H1 (cell line): ENCODE results near the gene HELZ2. TPM values are rescaled to one million over a fixed set of nuclear protein-coding genes. Genes with fewer than 3 reads are reported as not detected.

Source experiments
- CTCF ChIA-PET: fragments of 300-600 bp; sonication (Branson Sonifier 250); formaldehyde crosslinking; loops from one replicate; lab custom pipeline; 2021; ENCODE audit not compliant: partially characterized antibody; lab: Charles Lee
- POLR2A ChIA-PET: fragments of 300-600 bp; sonication (Branson Sonifier 250); formaldehyde crosslinking; loops from one replicate; lab custom pipeline; 2021; ENCODE audit warnings: inconsistent platforms; ENCODE audit not compliant: partially characterized antibody; lab: Charles Lee
- DNase-seq, 2 experiments: peaks; one replicate each; pipeline versions ENCODE4 v3.0.0 to v3.0.0-alpha.2; 2010 to 2022; ENCODE audit warnings: low spot score in 2 of 2, low read depth in 1 of 2, mixed read lengths in 1 of 2
- FAIRE-seq: peaks from 2 replicates; lab custom pipeline; 2011; peaks lifted over from hg19 to GRCh38; lab: Jason Lieb, UNC
- H2AFZ ChIP-seq: 2 replicates; pipeline ENCODE4 v1.8.1; 2012; ENCODE audit warnings: low read length, inconsistent platforms
- H2AK5ac ChIP-seq: 2 replicates; pipeline ENCODE4 v1.6.1; 2013; ENCODE audit warnings: low read depth, low read length
- H2BK120ac ChIP-seq: replicated peaks from 2 replicates; pipeline ENCODE3; 2013; ENCODE audit warnings: low read depth, low read length, inconsistent platforms
- H2BK12ac ChIP-seq: 2 replicates; pipeline ENCODE4 v1.6.1; 2013; ENCODE audit warnings: low read depth, low read length
- H2BK15ac ChIP-seq: 2 replicates; pipeline ENCODE4 v1.6.1; 2013; ENCODE audit warnings: low read length
- H2BK20ac ChIP-seq: 2 replicates; pipeline ENCODE4 v1.6.1; 2013; ENCODE audit warnings: low read length
- H2BK5ac ChIP-seq: 2 replicates; pipeline ENCODE4 v1.6.1; 2013; ENCODE audit warnings: low read depth, low read length
- H3K14ac ChIP-seq: 2 replicates; pipeline ENCODE4 v1.6.1; 2013; ENCODE audit warnings: inconsistent platforms; ENCODE audit not compliant: insufficient read length
- H3K18ac ChIP-seq: 2 replicates; pipeline ENCODE4 v1.6.1; 2013; ENCODE audit warnings: low read length; ENCODE audit errors: extremely low read depth
- H3K23ac ChIP-seq: 2 replicates; pipeline ENCODE4 v1.6.1; 2013; ENCODE audit warnings: inconsistent platforms; ENCODE audit not compliant: insufficient read length
- H3K23me2 ChIP-seq: 2 replicates; pipeline ENCODE4 v1.6.1; 2013; ENCODE audit warnings: low read depth, low read length
- H3K27ac ChIP-seq: 2 replicates; pipeline ENCODE4 v1.6.1; 2011; ENCODE audit warnings: low read depth, low read length, inconsistent platforms
- H3K27me3 ChIP-seq, 4 experiments: replicated peaks in 1 of 4; 1 replicate in 1 of 4; 2 replicates in 3 of 4; pipeline versions ENCODE4 v1.6.1 to v1.8.1; 2011 to 2013; ENCODE audit warnings: low read length in 3 of 4, mild to moderate bottlenecking in 3 of 4, inconsistent platforms in 2 of 4, mixed read lengths in 2 of 4, moderate library complexity in 1 of 4; ENCODE audit not compliant: control insufficient read depth in 3 of 4, insufficient read depth in 3 of 4; ENCODE audit errors: extremely low read depth in 1 of 4
- H3K36me3 ChIP-seq, 4 experiments: 2 replicates each; pipeline versions ENCODE4 v1.6.1 to v1.8.1; 2011 to 2013; ENCODE audit warnings: mild to moderate bottlenecking in 4 of 4, low read length in 3 of 4, moderate library complexity in 2 of 4, control low read depth in 1 of 4, inconsistent platforms in 1 of 4; ENCODE audit not compliant: insufficient read depth in 4 of 4, control insufficient read depth in 2 of 4
- H3K4ac ChIP-seq: replicated peaks from 2 replicates; pipeline ENCODE3; 2013; ENCODE audit warnings: low read length, low read depth, mixed read lengths, inconsistent platforms; ENCODE audit not compliant: insufficient read length
- H3K4me1 ChIP-seq, 4 experiments: replicated peaks in 1 of 4; 1 replicate in 1 of 4; 2 replicates in 3 of 4; pipeline versions ENCODE4 v1.6.1 to v1.8.1; 2011 to 2013; ENCODE audit warnings: low read length in 3 of 4, inconsistent platforms in 2 of 4, mixed read lengths in 1 of 4; ENCODE audit not compliant: insufficient read depth in 4 of 4, control insufficient read depth in 3 of 4
- H3K4me2 ChIP-seq, 2 experiments: 2 replicates each; pipeline versions ENCODE4 v1.6.1 to v1.8.1; 2011 to 2013; ENCODE audit warnings: low read depth in 2 of 2, low read length in 2 of 2, control low read depth in 1 of 2, inconsistent platforms in 1 of 2, mild to moderate bottlenecking in 1 of 2; ENCODE audit not compliant: insufficient read depth in 1 of 2
- H3K4me3 ChIP-seq, 4 experiments: fragments of 200-600, 300-600 bp in 1 of 4; sonication (generic), shearing (Covaris generic), sonication (Bioruptor Twin) in 1 of 4; 2 replicates each; pipeline versions ENCODE4 v1.5.1 to v1.8.1; 2011 to 2016; ENCODE audit warnings: low read length in 4 of 4, low read depth in 3 of 4, control low read depth in 2 of 4, inconsistent platforms in 2 of 4, mild to moderate bottlenecking in 2 of 4, mixed read lengths in 1 of 4, moderate library complexity in 1 of 4; ENCODE audit not compliant: insufficient read depth in 2 of 4; ENCODE audit errors: extremely low read depth in 1 of 4
- H3K56ac ChIP-seq: replicated peaks from 2 replicates; pipeline ENCODE3; 2013; ENCODE audit warnings: low read depth, mild to moderate bottlenecking, mixed read lengths, low read length, inconsistent platforms; ENCODE audit not compliant: insufficient read length
- H3K79me1 ChIP-seq: 2 replicates; pipeline ENCODE4 v1.6.1; 2013; ENCODE audit warnings: low read depth, low read length, control low read depth
- H3K79me2 ChIP-seq, 2 experiments: 2 replicates each; pipeline versions ENCODE4 v1.6.1 to v1.8.1; 2012 to 2013; ENCODE audit warnings: low read length in 2 of 2, mild to moderate bottlenecking in 2 of 2, inconsistent platforms in 1 of 2; ENCODE audit not compliant: insufficient read depth in 2 of 2, control insufficient read depth in 1 of 2
- H3K9ac ChIP-seq, 4 experiments: replicated peaks in 1 of 4; 1 replicate in 1 of 4; 2 replicates in 3 of 4; pipeline versions ENCODE4 v1.6.1 to v1.8.1; 2011 to 2013; ENCODE audit warnings: low read depth in 3 of 4, low read length in 3 of 4, control low read depth in 2 of 4, mild to moderate bottlenecking in 2 of 4, moderate library complexity in 2 of 4, inconsistent platforms in 1 of 4; ENCODE audit errors: extremely low read depth in 1 of 4
- H3K9me3 ChIP-seq, 2 experiments: 2 replicates each; pipeline versions ENCODE4 v1.6.1 to v1.8.1; 2012 to 2013; ENCODE audit warnings: mild to moderate bottlenecking in 2 of 2, moderate library complexity in 2 of 2, control low read depth in 1 of 2, inconsistent platforms in 1 of 2, low read depth in 1 of 2, low read length in 1 of 2, mixed read lengths in 1 of 2; ENCODE audit not compliant: insufficient read depth in 2 of 2
- H4K20me1 ChIP-seq, 2 experiments: replicated peaks in 1 of 2; 2 replicates each; pipeline versions ENCODE3 to v1.8.1; 2011 to 2013; ENCODE audit warnings: inconsistent platforms in 2 of 2, low read length in 2 of 2, mild to moderate bottlenecking in 1 of 2; ENCODE audit not compliant: insufficient read depth in 2 of 2, control insufficient read depth in 1 of 2
- H4K5ac ChIP-seq: 2 replicates; pipeline ENCODE4 v1.6.1; 2013; ENCODE audit warnings: low read length, low read depth, mixed read lengths, inconsistent platforms; ENCODE audit not compliant: insufficient read length
- H4K8ac ChIP-seq: 2 replicates; pipeline ENCODE4 v1.8.0; 2013; ENCODE audit warnings: mild to moderate bottlenecking, moderate library complexity, low read length, inconsistent platforms; ENCODE audit not compliant: insufficient read depth; ENCODE audit errors: extremely low read depth
- H4K91ac ChIP-seq: replicated peaks from 2 replicates; pipeline ENCODE3; 2013; ENCODE audit warnings: low read length, mixed read lengths, inconsistent platforms; ENCODE audit not compliant: insufficient read length
- BCL11A ChIP-seq, 2 experiments: IDR thresholded peaks; one replicate each; pipeline ENCODE4 v1.6.1; 2011; ENCODE audit warnings: low read depth in 2 of 2, low read length in 2 of 2, mild to moderate bottlenecking in 2 of 2
- CBX5 ChIP-seq: fragments of 300-800, 300-1000 bp; sonication (generic); IDR thresholded peaks from 2 replicates; pipeline ENCODE4 v1.7.1; 2016; ENCODE audit warnings: antibody characterized with exemption, low read length, low read depth
- EGR1 ChIP-seq: IDR thresholded peaks from 2 replicates; pipeline ENCODE4 v1.6.1; 2011; ENCODE audit warnings: low read depth, low read length, borderline replicate concordance
- FOSL1 ChIP-seq: IDR thresholded peaks from 2 replicates; pipeline ENCODE4 v1.6.1; 2011; ENCODE audit warnings: mild to moderate bottlenecking, low read depth, low read length, moderate library complexity; ENCODE audit not compliant: insufficient read depth
- GABPA ChIP-seq: IDR thresholded peaks from 2 replicates; pipeline ENCODE4 v1.6.1; 2011; ENCODE audit warnings: mild to moderate bottlenecking, low read length, moderate library complexity, borderline replicate concordance; ENCODE audit not compliant: insufficient read depth
- JUND ChIP-seq: IDR thresholded peaks from 2 replicates; pipeline ENCODE4 v1.6.1; 2011; ENCODE audit warnings: mild to moderate bottlenecking, improper control_type of control experiment, low read length
- RBBP5 ChIP-seq: IDR thresholded peaks from 2 replicates; pipeline ENCODE4 v1.7.1; 2012; ENCODE audit warnings: low read depth, mild to moderate bottlenecking, inconsistent platforms, low read length, moderate library complexity, borderline replicate concordance
- RNF2 ChIP-seq: fragments of 200-900, 300-1000 bp; sonication (generic); IDR thresholded peaks from 2 replicates; pipeline ENCODE4 v1.7.1; 2016; ENCODE audit warnings: borderline replicate concordance, low read depth, mild to moderate bottlenecking, antibody characterized with exemption, low read length; ENCODE audit not compliant: poor library complexity, severe bottlenecking; ENCODE audit errors: missing control alignments
- RXRA ChIP-seq: IDR thresholded peaks from 2 replicates; pipeline ENCODE4 v1.6.1; 2011; ENCODE audit warnings: low read depth, mild to moderate bottlenecking, low read length, moderate library complexity; ENCODE audit not compliant: insufficient read depth
- SAP30 ChIP-seq: fragments of 300-600 bp; sonication (generic); IDR thresholded peaks from 2 replicates; pipeline ENCODE4 v1.7.1; 2012; ENCODE audit warnings: low read length, moderate library complexity, mild to moderate bottlenecking, inconsistent platforms; ENCODE audit not compliant: insufficient read depth, insufficient replicate concordance
- SIN3A ChIP-seq, 2 experiments: IDR thresholded peaks in 1 of 2; conservative IDR thresholded peaks in 1 of 2; 2 replicates each; pipeline ENCODE4 v1.6.1; 2011 to 2012; ENCODE audit warnings: low read length in 2 of 2, improper control_type of control experiment in 1 of 2, low read depth in 1 of 2, mild to moderate bottlenecking in 1 of 2
- ZNF274 ChIP-seq: IDR thresholded peaks from 2 replicates; pipeline ENCODE4 v1.7.0; 2012; ENCODE audit warnings: low read length, borderline replicate concordance; ENCODE audit errors: extremely low read depth
- WGBS, 2 experiments: shearing (Covaris generic) in 1 of 2; methylation state at CpG; one replicate each; pipeline versions ENCODE4 v1.1.6 to v1.1.7; 2013 to 2015; ENCODE audit warnings: low lambda C conversion rate in 2 of 2, mixed read lengths in 2 of 2, inconsistent platforms in 1 of 2, low coverage in 1 of 2, missing lambda C conversion rate in 1 of 2; ENCODE audit not compliant: insufficient replicate concordance in 2 of 2, insufficient coverage in 1 of 2, insufficient read length in 1 of 2; ENCODE audit errors: extremely low coverage in 1 of 2, missing lambda C conversion rate in 1 of 2; 5-methylcytosine and 5-hydroxymethylcytosine counted together
- polyA plus RNA-seq, 7 experiments: library from polyadenylated mRNA; depleted of rRNA in 3 of 7; stranded (reverse) in 5 of 7; unstranded in 2 of 7; fragments of >200 nt in 5 of 7; fragments of 200-250 nt in 2 of 7; gene quantifications; 1 replicate in 5 of 7; 2 replicates in 1 of 7; 4 replicates in 1 of 7; pipeline versions ENCODE4 v1.2.1 to v1.2.3, GENCODE V29; 2011 to 2013; ENCODE audit warnings: missing spikeins in 2 of 7, mixed read lengths in 2 of 7
- total RNA-seq: library from RNA; stranded (reverse); fragmentation: NEBNext Ultra II Directional; extraction: Animal tissue kit (Norgen Biotek cat#: 25700); gene quantifications from 2 replicates; pipeline ENCODE4 v1.2.1, GENCODE V29; 2021

Gene HELZ2
- total and polyA plus RNA-seq, 2 of the 8 experiments (the other 6 are each of a cell fraction or from before 2014, with no cell fraction given) = 7.9 to 17.5 TPM

GRCh38 chr20:63544958-63545516 lies 29.0 kb downstream of the HELZ2 start:
- Histone ChIP-seq H3K36me3 (no peaks in the 10 kb centered on the region), H2BK120ac (no peak overlapping the region), H3K23me2 (no peaks in the 10 kb centered on the region), H3K23ac (no peak overlapping the region), H2BK20ac (no peak overlapping the region), H2AFZ (no peak overlapping the region), H3K27ac (no peak overlapping the region), H3K79me2 (no peaks in the 10 kb centered on the region), H2AK5ac (no peak overlapping the region), H3K4me2 (no peak overlapping the region), H3K56ac (no peak overlapping the region), H3K4ac (no peak overlapping the region), H2BK5ac (no peak overlapping the region), H2BK12ac (no peak overlapping the region), H3K14ac (no peak overlapping the region), H3K9me3 (no peaks in the 10 kb centered on the region), H2BK15ac (no peak overlapping the region), H4K20me1 (no peaks in the 10 kb centered on the region), H4K5ac (no peak overlapping the region), H3K4me3 (no peak overlapping the region), H3K27me3 (no peaks in the 10 kb centered on the region), H4K91ac (no peak overlapping the region), H3K18ac (no peak overlapping the region), H3K4me1 (peaks cover 0 to 20% (median 7%) of the 10 kb centered on the region in 4 experiments; a peak in 6 of 7 replicates), H3K79me1 (no peaks in the 10 kb centered on the region), H4K8ac (no peak overlapping the region), H3K9ac (no peak overlapping the region)
- 92% methylated on average over 16 of the region's 19 CpGs; no CpG with 5 or more reads in 1 of the 2 experiments for WGBS, 2 experiments
- DNase-seq (no peak), FAIRE-seq (no peak)
- POLR2A ChIA-PET = interaction anchor here (1.5 to 1.7 kb wide), 2 partner anchors 10 to 24 kb away, joined by 3 to 5 read pairs; no protein-coding TSS in a partner anchor
- CTCF ChIA-PET = interaction anchor here (0.6 to 1.2 kb wide), 4 partner anchors 48 to 429 kb away, joined by 3 read pairs; partner anchors contain the start of gene RTEL1
- TF ChIP-seq EGR1 = no peak
- TF ChIP-seq RXRA = no peak
- TF ChIP-seq SIN3A (conservative IDR thresholded peaks at IDR 0.05 in 1 of 2, IDR thresholded peaks at IDR 0.05 in 1 of 2; ENCODE audit: low read depth in 1 of 2, low read length in 2 of 2) = no peak
- no peak for TF ChIP-seq CBX5
- no peak for TF ChIP-seq JUND
- TF ChIP-seq SAP30 = no peak
- no peak for TF ChIP-seq ZNF274
- TF ChIP-seq BCL11A (IDR thresholded peaks at IDR 0.05; ENCODE audit: low read depth in 2 of 2, low read length in 2 of 2) = no peak
- no peak for TF ChIP-seq RNF2
- TF ChIP-seq FOSL1 = no peak
- TF ChIP-seq RBBP5 = no peak
- TF ChIP-seq GABPA = no peak
